ENCODE measurements around the gene AURKAIP1.

The AURKAIP1 gene

DNA sequence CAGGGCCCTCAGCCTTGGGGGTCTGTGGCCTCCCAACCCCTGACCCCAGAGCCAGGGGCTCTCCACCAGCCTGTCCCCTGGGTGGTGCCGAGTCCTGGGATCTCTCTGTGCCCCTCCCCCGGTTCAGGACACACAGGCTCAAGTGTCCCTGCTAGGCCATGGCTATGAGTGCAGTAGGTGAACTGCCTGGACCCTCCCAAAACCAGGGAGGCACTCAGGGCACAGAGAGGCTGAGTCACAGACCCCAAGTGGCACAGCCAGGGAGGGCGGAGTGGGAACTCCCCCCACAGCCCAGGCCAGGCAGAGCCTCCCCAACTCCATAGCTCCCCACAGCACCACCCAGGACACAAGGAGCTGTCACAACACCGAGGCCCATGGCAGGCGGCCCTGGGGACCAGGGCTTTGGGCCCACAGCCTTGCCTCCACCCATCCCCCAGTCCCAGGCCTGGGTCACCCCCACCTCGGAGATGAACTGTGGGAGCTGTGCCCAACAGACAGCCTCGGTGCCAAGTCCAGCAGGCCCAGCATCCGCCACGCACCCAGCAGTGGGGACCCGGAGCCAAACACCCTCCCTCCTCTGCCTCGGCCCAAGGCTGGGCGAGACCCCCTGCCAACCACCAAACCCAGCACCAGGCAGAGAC, 29.0 kb downstream of the AURKAIP1 start:
- DNase-seq, result no peak

DNA sequence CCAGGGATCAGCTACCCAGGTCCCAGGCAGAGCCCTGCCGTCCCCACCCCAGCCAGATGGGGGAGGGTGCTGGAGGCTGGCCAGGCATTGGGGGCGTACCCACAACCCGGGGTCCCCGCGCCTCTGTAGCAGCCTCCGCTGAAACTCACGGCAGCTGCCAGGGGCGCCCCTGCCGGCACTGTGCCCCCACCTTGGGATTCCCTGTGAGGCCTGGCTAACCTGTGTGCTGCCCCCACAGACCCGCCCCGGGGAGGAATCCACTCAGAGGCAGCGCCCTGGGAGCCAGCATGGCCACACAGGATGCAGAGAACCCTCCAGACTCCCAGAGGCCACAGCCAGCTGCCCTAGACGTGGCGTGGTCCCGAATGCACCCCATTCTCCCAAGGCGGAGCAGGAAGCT, 29.6 kb downstream of the AURKAIP1 start:
- DNase-seq, result no peak

DNA sequence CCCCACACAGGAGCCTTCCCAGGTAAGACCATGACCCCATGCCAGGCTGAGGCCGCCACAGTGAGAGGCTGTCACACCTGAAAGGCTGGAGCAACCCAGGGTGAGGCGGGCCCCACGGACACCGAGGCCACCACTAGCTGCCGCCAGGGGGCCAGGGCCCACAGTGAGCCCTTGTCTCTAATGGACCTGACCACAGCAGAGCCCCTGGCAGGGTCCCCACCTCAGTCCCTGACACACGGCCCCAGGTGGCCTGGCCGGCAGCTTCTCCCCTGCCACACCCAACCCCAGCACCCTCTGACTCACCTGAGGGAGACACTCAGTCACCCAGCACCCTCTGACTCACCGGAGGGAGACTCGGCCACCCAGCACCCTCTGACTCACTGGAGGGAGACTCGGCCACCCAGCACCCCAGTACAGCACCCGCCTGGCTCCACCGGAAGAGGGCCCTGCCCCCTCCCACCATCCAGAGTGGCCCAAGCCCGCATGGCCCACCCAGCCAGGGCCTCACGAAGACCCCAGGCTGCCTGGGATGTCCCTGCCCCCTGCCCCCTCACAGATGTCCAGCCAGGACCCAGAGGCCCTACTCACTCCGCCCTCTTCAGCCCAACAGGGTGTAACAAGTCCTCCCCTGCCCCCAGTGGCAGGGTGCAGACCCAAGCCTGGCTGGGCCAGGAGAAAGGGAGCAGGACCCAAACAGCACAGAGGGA, 30.2 kb downstream of the AURKAIP1 start:
- peak; percentile 62 for DNase-seq

DNA sequence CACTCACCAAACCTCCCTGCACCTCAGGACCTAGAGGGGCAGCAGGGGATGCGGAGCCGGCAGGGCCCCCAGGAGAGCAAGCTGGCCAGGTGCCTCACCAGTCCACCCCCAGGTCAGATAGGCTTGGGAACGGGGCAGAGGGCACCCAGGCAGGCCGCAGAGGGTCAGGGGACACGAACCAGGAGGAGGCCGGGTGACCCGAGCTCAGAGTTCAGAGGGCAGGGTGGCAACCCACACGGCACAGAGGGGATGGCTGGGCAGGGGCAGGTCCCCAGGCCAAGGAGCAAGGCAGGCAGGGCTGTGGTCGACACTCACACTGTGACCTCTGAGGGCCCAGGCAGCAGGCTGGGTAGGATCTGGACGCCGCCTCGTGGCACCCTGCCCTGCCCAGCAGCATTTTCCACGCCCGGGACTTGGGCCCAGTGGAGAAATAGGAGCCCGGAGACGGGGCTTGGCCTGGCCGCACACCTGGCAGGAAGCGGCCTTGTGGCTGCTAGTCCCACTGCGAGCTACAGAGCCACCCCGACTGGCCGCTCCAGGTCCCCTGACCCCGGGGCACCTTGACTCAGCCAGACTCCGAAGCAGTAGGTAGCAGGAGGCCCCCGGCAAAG, 31.1 kb downstream of the AURKAIP1 start:
- no peak for DNase-seq

DNA sequence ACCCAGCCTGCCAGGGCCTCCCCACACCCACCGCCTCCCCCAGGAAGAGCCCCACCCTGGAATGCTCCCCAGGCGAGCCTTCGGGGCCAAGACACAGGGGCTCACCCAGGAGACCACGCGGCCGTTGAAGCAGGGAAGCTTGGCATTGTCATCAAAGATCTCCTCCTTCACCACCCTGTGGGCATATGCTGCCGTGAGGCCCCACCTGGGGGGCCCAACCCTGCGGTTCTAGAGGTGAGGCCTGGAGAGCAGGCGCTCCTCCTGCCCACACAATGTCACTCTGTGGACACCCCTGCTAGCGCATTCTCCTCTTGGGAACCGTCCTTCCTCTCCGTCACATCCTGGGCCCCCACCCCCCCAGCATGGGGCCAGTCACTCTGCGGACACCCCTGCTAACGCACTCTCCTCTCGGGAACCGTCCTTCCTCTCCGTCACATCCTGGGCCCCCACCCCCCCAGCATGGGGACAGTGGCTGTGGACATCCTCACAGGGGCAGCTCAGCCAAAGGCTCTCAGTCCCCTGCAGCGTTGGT, 32.4 kb downstream of the AURKAIP1 start:
- no peak for DNase-seq

DNA sequence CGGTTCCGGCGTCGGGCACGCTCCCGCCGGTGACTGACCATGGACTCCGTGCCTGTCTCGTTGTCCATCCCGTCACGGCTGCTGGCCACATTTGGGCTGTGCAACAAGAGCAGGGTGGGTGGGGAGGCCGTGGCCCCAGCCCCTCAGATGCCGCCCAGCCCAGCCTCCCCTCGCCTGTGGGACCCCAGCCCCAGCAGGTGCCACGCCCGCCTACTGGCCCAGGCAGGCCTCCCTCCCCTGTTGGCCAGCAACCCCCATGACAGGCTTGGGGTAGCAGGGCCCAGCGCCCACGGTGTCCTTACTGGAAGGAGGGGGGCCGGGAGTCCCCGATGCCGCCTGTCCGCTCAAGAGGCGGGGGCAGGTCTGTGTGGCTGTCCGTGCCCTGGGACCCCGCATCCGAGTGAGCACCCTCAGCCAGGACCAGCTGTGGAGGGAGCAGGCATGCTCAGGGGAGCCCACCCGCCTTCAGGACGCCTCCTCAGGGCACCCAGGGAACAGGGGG, 32.9 kb downstream of the AURKAIP1 start:
- no peak for DNase-seq

DNA sequence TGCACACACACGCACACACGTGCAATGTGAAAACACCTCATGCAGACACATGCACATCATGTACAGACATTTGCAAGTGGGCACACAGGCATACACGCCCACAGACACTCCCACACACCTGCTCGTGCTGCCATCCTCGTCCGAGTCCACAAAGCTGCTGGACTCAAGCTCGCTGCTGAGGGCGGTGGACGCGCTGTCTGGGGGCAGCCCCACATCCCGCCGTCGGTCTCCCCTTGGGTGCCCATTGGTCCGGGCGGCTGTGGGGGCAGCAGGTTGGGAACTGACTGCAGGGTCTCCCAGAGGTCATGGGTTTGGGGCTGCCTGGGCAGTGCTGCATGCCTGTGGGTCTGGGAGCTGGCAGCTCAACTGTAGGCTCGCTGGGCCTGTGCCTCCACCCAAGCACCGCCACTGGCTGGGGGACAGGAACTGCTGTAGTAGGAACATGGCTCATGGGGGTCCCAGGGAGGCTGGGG, 33.4 kb downstream of the AURKAIP1 start:
- DNase-seq, result no peak

DNA sequence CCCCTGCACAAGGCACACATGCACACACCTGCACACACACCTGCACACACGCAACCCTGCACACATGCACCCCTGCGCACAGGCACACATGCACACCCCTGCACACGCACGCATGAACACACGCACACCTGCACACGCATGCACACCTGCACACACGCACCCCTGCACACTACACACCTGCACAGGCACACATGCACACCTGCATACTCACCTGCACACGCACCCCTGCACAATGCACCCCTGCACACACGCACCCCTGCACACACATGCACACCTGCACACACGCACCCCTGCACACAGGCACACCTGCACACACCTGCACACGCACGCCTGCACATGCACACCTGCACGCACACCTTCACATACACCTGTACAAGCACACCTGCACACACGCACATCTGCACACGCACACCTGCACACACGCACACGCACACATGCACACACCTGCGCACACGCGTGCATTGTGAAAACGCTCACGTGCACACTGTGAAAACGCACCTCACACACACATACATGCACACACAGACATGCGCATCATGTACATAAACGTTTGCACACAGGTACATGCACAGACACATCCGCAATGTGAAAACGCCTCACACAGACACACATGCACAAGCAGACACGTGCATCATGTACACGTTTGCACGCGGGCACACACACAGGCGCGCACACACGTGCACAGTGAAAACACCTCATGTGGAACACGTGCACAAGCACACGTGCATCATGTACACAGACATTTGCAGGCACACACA, 34.0 kb downstream of the AURKAIP1 start:
- DNase-seq, result no peak

DNA sequence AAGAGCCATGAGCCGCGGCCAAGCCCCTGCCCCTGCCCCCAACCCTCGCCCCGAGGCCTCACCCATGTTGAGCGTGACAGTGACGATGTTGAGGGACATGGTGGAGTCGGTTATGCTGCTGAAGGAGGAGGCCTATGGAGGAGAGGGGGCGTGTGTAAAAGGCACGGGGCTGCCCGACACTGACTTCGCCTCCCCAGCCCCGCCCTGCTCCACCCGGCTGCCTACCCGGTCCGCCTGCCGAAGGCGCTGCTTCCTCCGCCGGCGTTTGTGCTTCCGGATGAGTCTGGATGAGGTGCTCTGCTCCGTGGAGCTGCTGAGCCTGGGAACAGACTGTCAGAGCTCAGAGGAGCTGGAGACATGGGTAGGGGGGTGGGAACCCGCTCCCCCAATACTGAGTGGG, 34.8 kb downstream of the AURKAIP1 start:
- no peak for DNase-seq

DNA sequence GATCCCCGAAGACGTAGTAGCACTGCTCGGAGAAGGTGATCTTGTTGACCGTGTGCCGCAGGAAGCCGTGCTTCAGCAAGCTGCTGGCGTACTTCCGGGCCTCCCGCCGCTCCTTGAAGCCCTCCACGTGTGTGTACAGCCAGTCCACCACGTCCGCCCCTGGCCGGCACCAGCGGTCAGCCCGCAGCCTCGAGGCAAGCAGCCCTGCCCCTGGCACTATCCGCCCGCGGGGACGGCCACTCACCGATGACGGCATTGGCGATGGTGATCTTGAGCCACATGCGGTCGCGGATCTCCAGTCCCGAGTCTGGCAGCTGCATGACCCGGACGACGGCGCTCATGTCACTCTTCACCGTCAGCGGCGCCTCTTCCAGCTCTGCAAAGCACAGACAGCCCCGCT, 36.7 kb downstream of the AURKAIP1 start:
- DNase-seq, result no peak

DNA sequence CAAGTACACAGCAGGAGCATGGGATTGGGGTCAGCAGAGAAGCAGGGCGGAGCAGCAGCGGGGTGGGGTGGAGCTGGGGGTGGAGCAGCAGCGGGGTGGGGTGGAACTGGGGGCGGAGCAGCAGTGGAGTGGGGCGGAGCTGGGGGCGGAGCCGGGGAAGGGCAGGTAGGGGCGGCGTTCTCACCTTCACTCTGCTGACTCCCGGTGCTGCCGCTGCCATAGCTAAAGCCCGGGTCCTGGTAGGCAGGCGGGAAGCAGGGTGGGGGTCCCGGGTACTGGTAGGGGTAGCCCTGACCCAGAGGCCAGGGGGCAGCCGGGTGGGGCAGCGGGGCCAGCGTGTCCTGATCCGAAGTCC, 37.2 kb downstream of the AURKAIP1 start:
- DNase-seq, result peak; percentile 21

DNA sequence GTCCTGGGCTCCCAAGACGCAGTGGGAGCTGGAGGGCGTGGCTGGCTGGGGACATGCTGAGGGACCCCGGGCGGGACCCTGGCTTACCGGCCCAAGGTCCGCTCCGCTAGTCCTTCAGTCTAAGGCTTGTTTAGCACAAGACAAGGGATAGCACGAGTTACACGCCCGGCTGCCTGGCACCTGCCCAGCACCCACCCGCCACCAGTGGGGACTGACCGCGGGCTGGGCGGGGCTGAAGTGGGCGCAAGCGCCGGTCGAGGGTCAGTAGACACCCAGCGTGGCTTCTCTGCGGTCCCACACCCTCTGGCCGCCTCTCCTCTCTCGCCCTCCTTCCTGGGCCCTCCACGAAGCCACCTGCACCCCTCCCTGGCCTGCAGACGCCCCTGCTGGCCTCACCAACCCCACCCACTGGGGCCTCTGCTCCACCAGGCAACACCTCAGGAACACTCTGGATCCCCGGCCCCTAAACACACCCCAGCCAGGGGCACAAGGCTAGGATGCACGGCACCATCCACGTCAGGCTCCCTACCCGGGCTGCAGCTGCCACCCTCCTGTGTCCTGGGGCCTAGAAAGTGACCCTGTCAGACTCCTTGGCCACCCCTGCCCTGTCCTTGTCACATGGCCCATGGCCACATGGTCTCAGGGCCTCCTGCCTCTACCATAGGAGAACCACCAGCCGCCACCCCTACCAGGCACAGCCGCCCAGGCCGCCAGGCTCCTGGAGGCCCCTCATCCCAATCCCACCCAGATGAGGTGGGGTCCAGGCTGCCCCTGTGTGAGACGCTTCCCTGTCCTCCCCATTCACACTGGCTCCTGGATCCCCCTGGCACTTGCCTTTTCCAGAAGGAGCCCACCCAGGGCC, 37.8 kb downstream of the AURKAIP1 start:
- no peak for DNase-seq

DNA sequence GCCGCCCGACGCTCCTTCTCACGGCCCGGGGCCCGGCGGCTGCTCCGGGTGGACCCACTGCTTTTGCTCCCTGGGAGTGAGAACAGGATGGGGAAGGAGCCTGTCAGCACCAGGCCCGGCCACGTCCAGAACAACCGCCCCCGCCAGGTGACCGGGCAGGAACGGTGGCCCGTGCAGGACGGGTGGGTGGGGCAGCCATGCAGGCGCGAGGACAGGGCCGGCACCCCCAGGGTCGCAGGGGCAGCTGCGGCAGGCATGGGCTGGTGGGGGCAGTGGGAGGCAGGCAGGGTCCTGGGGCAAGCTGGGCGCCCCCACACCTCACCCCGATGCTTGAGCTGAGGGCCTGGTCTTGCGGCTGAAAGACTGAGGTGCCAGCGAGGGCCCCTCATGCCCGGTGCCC, 38.6 kb downstream of the AURKAIP1 start:
- DNase-seq, result no peak

DNA sequence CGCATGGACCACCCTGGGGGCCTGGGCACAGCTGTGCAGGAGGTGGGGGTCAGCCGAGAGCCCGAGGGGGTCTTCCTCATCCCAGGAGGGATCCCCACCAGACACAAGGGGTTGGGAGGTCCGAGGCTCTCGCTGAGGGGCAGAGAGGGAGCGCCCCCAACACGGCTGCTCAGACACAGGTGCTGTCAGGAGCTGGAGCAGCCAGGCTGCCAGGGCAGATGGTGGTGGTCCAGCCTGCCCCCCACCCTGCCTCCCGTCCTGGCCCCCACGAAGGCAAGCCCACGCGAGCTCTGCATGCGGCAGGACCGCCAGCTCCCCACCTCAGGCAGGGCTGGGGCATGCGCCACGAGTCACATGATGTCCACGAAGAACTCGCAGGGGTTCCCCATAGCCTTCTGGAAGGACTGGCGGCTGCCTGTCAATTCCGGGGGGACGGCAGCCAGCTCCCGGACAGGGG, 39.2 kb downstream of the AURKAIP1 start:
- no peak for DNase-seq

DNA sequence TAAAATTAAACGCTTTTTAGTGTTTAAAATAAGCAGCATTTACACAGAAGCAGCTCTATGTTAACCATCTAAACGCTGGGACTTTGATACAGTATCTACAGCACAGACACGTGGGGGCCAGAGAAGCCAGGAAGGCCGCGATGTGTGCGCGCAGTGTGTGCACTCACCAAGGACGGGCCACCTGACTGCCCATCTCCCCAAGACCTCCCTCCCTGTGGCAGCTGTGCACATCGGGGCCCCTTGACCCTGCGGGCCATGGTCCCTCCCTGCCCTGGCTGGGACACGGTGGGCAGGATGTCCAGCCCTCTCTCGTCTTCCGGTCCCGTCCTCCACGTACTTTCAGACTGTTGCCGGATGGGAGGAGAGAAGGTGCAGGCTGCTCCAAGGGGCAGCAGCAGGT, 39.7 kb downstream of the AURKAIP1 start:
- no peak for DNase-seq

DNA sequence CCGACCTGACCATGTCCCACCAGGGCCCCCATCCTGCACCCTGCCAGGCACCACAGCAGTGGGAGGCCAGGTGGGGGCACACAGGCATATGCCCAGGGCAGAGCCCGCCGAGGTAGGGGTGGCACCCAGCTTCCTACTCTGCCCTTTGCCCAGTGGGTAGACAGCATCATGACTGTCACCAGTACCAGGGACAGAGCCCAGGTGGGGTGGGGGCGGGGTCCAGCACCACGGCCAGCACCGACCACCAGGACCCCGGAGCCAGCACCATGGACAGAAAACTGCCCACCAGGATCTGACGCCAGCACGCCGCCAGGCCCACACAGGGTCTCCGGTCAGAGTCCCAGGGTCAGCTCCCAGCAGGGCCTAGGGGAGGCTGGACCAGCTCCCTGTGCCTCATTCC, 40.2 kb downstream of the AURKAIP1 start:
- DNase-seq, result no peak

DNA sequence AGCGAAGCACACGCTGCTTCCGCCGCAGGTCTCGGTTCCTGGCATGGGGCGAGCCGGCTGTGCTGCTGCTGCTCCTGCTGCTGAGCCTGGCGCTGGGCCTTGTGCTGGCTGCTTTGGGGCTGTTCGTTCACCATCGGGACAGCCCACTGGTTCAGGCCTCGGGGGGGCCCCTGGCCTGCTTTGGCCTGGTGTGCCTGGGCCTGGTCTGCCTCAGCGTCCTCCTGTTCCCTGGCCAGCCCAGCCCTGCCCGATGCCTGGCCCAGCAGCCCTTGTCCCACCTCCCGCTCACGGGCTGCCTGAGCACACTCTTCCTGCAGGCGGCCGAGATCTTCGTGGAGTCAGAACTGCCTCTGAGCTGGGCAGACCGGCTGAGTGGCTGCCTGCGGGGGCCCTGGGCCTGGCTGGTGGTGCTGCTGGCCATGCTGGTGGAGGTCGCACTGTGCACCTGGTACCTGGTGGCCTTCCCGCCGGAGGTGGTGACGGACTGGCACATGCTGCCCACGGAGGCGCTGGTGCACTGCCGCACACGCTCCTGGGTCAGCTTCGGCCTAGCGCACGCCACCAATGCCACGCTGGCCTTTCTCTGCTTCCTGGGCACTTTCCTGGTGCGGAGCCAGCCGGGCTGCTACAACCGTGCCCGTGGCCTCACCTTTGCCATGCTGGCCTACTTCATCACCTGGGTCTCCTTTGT, 41.3 kb downstream of the AURKAIP1 start:
- no peak for DNase-seq

DNA sequence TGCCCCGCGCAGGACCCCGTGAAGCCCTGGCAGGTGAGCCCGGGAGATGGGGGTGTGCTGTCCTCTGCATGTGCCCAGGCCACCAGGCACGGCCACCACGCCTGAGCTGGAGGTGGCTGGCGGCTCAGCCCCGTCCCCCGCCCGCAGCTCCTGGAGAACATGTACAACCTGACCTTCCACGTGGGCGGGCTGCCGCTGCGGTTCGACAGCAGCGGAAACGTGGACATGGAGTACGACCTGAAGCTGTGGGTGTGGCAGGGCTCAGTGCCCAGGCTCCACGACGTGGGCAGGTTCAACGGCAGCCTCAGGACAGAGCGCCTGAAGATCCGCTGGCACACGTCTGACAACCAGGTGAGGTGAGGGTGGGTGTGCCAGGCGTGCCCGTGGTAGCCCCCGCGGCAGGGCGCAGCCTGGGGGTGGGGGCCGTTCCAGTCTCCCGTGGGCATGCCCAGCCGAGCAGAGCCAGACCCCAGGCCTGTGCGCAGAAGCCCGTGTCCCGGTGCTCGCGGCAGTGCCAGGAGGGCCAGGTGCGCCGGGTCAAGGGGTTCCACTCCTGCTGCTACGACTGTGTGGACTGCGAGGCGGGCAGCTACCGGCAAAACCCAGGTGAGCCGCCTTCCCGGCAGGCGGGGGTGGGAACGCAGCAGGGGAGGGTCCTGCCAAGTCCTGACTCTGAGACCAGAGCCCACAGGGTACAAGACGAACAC, 42.1 kb downstream of the AURKAIP1 start:
- DNase-seq, result no peak

DNA sequence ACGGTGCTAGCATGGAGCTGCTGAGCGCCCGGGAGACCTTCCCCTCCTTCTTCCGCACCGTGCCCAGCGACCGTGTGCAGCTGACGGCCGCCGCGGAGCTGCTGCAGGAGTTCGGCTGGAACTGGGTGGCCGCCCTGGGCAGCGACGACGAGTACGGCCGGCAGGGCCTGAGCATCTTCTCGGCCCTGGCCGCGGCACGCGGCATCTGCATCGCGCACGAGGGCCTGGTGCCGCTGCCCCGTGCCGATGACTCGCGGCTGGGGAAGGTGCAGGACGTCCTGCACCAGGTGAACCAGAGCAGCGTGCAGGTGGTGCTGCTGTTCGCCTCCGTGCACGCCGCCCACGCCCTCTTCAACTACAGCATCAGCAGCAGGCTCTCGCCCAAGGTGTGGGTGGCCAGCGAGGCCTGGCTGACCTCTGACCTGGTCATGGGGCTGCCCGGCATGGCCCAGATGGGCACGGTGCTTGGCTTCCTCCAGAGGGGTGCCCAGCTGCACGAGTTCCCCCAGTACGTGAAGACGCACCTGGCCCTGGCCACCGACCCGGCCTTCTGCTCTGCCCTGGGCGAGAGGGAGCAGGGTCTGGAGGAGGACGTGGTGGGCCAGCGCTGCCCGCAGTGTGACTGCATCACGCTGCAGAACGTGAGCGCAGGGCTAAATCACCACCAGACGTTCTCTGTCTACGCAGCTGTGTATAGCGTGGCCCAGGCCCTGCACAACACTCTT, 42.8 kb downstream of the AURKAIP1 start:
- DNase-seq, result no peak

Data from activated naive CD4-positive, alpha-beta T cell treated with Interleukin-2 at 50 U/mL for 16 hours (primary cell).